H1 (cell line): ENCODE measurements around the gene FGF3. TPM values are rescaled to one million over a fixed set of nuclear protein-coding genes. Genes with fewer than 3 reads are reported as not detected.

Source experiments
- CTCF ChIA-PET: fragments of 300-600 bp; sonication (Branson Sonifier 250); formaldehyde crosslinking; loops from one replicate; lab custom pipeline; 2021; ENCODE audit not compliant: partially characterized antibody; lab: Charles Lee
- POLR2A ChIA-PET: fragments of 300-600 bp; sonication (Branson Sonifier 250); formaldehyde crosslinking; loops from one replicate; lab custom pipeline; 2021; ENCODE audit warnings: inconsistent platforms; ENCODE audit not compliant: partially characterized antibody; lab: Charles Lee
- DNase-seq, 2 experiments: peaks; one replicate each; pipeline versions ENCODE4 v3.0.0 to v3.0.0-alpha.2; 2010 to 2022; ENCODE audit warnings: low spot score in 2 of 2, low read depth in 1 of 2, mixed read lengths in 1 of 2
- FAIRE-seq: peaks from 2 replicates; lab custom pipeline; 2011; peaks lifted over from hg19 to GRCh38; lab: Jason Lieb, UNC
- H2AFZ ChIP-seq: 2 replicates; pipeline ENCODE4 v1.8.1; 2012; ENCODE audit warnings: low read length, inconsistent platforms
- H2AK5ac ChIP-seq: 2 replicates; pipeline ENCODE4 v1.6.1; 2013; ENCODE audit warnings: low read depth, low read length
- H2BK120ac ChIP-seq: replicated peaks from 2 replicates; pipeline ENCODE3; 2013; ENCODE audit warnings: low read depth, low read length, inconsistent platforms
- H2BK12ac ChIP-seq: 2 replicates; pipeline ENCODE4 v1.6.1; 2013; ENCODE audit warnings: low read depth, low read length
- H2BK15ac ChIP-seq: 2 replicates; pipeline ENCODE4 v1.6.1; 2013; ENCODE audit warnings: low read length
- H2BK20ac ChIP-seq: 2 replicates; pipeline ENCODE4 v1.6.1; 2013; ENCODE audit warnings: low read length
- H2BK5ac ChIP-seq: 2 replicates; pipeline ENCODE4 v1.6.1; 2013; ENCODE audit warnings: low read depth, low read length
- H3K14ac ChIP-seq: 2 replicates; pipeline ENCODE4 v1.6.1; 2013; ENCODE audit warnings: inconsistent platforms; ENCODE audit not compliant: insufficient read length
- H3K18ac ChIP-seq: 2 replicates; pipeline ENCODE4 v1.6.1; 2013; ENCODE audit warnings: low read length; ENCODE audit errors: extremely low read depth
- H3K23ac ChIP-seq: 2 replicates; pipeline ENCODE4 v1.6.1; 2013; ENCODE audit warnings: inconsistent platforms; ENCODE audit not compliant: insufficient read length
- H3K23me2 ChIP-seq: 2 replicates; pipeline ENCODE4 v1.6.1; 2013; ENCODE audit warnings: low read depth, low read length
- H3K27ac ChIP-seq: 2 replicates; pipeline ENCODE4 v1.6.1; 2011; ENCODE audit warnings: low read depth, low read length, inconsistent platforms
- H3K27me3 ChIP-seq, 4 experiments: replicated peaks in 1 of 4; 1 replicate in 1 of 4; 2 replicates in 3 of 4; pipeline versions ENCODE4 v1.6.1 to v1.8.1; 2011 to 2013; ENCODE audit warnings: low read length in 3 of 4, mild to moderate bottlenecking in 3 of 4, inconsistent platforms in 2 of 4, mixed read lengths in 2 of 4, moderate library complexity in 1 of 4; ENCODE audit not compliant: control insufficient read depth in 3 of 4, insufficient read depth in 3 of 4; ENCODE audit errors: extremely low read depth in 1 of 4
- H3K36me3 ChIP-seq, 4 experiments: 2 replicates each; pipeline versions ENCODE4 v1.6.1 to v1.8.1; 2011 to 2013; ENCODE audit warnings: mild to moderate bottlenecking in 4 of 4, low read length in 3 of 4, moderate library complexity in 2 of 4, control low read depth in 1 of 4, inconsistent platforms in 1 of 4; ENCODE audit not compliant: insufficient read depth in 4 of 4, control insufficient read depth in 2 of 4
- H3K4ac ChIP-seq: replicated peaks from 2 replicates; pipeline ENCODE3; 2013; ENCODE audit warnings: low read length, low read depth, mixed read lengths, inconsistent platforms; ENCODE audit not compliant: insufficient read length
- H3K4me1 ChIP-seq, 4 experiments: replicated peaks in 1 of 4; 1 replicate in 1 of 4; 2 replicates in 3 of 4; pipeline versions ENCODE4 v1.6.1 to v1.8.1; 2011 to 2013; ENCODE audit warnings: low read length in 3 of 4, inconsistent platforms in 2 of 4, mixed read lengths in 1 of 4; ENCODE audit not compliant: insufficient read depth in 4 of 4, control insufficient read depth in 3 of 4
- H3K4me2 ChIP-seq, 2 experiments: 2 replicates each; pipeline versions ENCODE4 v1.6.1 to v1.8.1; 2011 to 2013; ENCODE audit warnings: low read depth in 2 of 2, low read length in 2 of 2, control low read depth in 1 of 2, inconsistent platforms in 1 of 2, mild to moderate bottlenecking in 1 of 2; ENCODE audit not compliant: insufficient read depth in 1 of 2
- H3K4me3 ChIP-seq, 4 experiments: fragments of 200-600, 300-600 bp in 1 of 4; sonication (generic), shearing (Covaris generic), sonication (Bioruptor Twin) in 1 of 4; 2 replicates each; pipeline versions ENCODE4 v1.5.1 to v1.8.1; 2011 to 2016; ENCODE audit warnings: low read length in 4 of 4, low read depth in 3 of 4, control low read depth in 2 of 4, inconsistent platforms in 2 of 4, mild to moderate bottlenecking in 2 of 4, mixed read lengths in 1 of 4, moderate library complexity in 1 of 4; ENCODE audit not compliant: insufficient read depth in 2 of 4; ENCODE audit errors: extremely low read depth in 1 of 4
- H3K56ac ChIP-seq: replicated peaks from 2 replicates; pipeline ENCODE3; 2013; ENCODE audit warnings: low read depth, mild to moderate bottlenecking, mixed read lengths, low read length, inconsistent platforms; ENCODE audit not compliant: insufficient read length
- H3K79me1 ChIP-seq: 2 replicates; pipeline ENCODE4 v1.6.1; 2013; ENCODE audit warnings: low read depth, low read length, control low read depth
- H3K79me2 ChIP-seq, 2 experiments: 2 replicates each; pipeline versions ENCODE4 v1.6.1 to v1.8.1; 2012 to 2013; ENCODE audit warnings: low read length in 2 of 2, mild to moderate bottlenecking in 2 of 2, inconsistent platforms in 1 of 2; ENCODE audit not compliant: insufficient read depth in 2 of 2, control insufficient read depth in 1 of 2
- H3K9ac ChIP-seq, 4 experiments: replicated peaks in 1 of 4; 1 replicate in 1 of 4; 2 replicates in 3 of 4; pipeline versions ENCODE4 v1.6.1 to v1.8.1; 2011 to 2013; ENCODE audit warnings: low read depth in 3 of 4, low read length in 3 of 4, control low read depth in 2 of 4, mild to moderate bottlenecking in 2 of 4, moderate library complexity in 2 of 4, inconsistent platforms in 1 of 4; ENCODE audit errors: extremely low read depth in 1 of 4
- H3K9me3 ChIP-seq, 2 experiments: 2 replicates each; pipeline versions ENCODE4 v1.6.1 to v1.8.1; 2012 to 2013; ENCODE audit warnings: mild to moderate bottlenecking in 2 of 2, moderate library complexity in 2 of 2, control low read depth in 1 of 2, inconsistent platforms in 1 of 2, low read depth in 1 of 2, low read length in 1 of 2, mixed read lengths in 1 of 2; ENCODE audit not compliant: insufficient read depth in 2 of 2
- H4K20me1 ChIP-seq, 2 experiments: replicated peaks in 1 of 2; 2 replicates each; pipeline versions ENCODE3 to v1.8.1; 2011 to 2013; ENCODE audit warnings: inconsistent platforms in 2 of 2, low read length in 2 of 2, mild to moderate bottlenecking in 1 of 2; ENCODE audit not compliant: insufficient read depth in 2 of 2, control insufficient read depth in 1 of 2
- H4K5ac ChIP-seq: 2 replicates; pipeline ENCODE4 v1.6.1; 2013; ENCODE audit warnings: low read length, low read depth, mixed read lengths, inconsistent platforms; ENCODE audit not compliant: insufficient read length
- H4K8ac ChIP-seq: 2 replicates; pipeline ENCODE4 v1.8.0; 2013; ENCODE audit warnings: mild to moderate bottlenecking, moderate library complexity, low read length, inconsistent platforms; ENCODE audit not compliant: insufficient read depth; ENCODE audit errors: extremely low read depth
- H4K91ac ChIP-seq: replicated peaks from 2 replicates; pipeline ENCODE3; 2013; ENCODE audit warnings: low read length, mixed read lengths, inconsistent platforms; ENCODE audit not compliant: insufficient read length
- BRCA1 ChIP-seq: IDR thresholded peaks from 2 replicates; pipeline ENCODE4 v1.6.1; 2012; ENCODE audit warnings: low read depth, low read length, improper control_type of control experiment
- JUN ChIP-seq: IDR thresholded peaks from 2 replicates; pipeline ENCODE4 v1.6.1; 2011; ENCODE audit warnings: low read depth, mild to moderate bottlenecking, improper control_type of control experiment, low read length
- MAFK ChIP-seq: IDR thresholded peaks from 2 replicates; pipeline ENCODE4 v1.6.1; 2012; ENCODE audit warnings: low read depth, mild to moderate bottlenecking, improper control_type of control experiment, low read length
- POLR2AphosphoS5 ChIP-seq: IDR thresholded peaks from 2 replicates; pipeline ENCODE4 v1.6.1; 2011; ENCODE audit warnings: low read depth, low read length
- RFX5 ChIP-seq: IDR thresholded peaks from 2 replicates; pipeline ENCODE4 v1.6.1; 2011; ENCODE audit warnings: low read depth, low read length, improper control_type of control experiment, borderline replicate concordance
- RNF2 ChIP-seq: fragments of 200-900, 300-1000 bp; sonication (generic); IDR thresholded peaks from 2 replicates; pipeline ENCODE4 v1.7.1; 2016; ENCODE audit warnings: borderline replicate concordance, low read depth, mild to moderate bottlenecking, antibody characterized with exemption, low read length; ENCODE audit not compliant: poor library complexity, severe bottlenecking; ENCODE audit errors: missing control alignments
- WGBS, 2 experiments: shearing (Covaris generic) in 1 of 2; methylation state at CpG; one replicate each; pipeline versions ENCODE4 v1.1.6 to v1.1.7; 2013 to 2015; ENCODE audit warnings: low lambda C conversion rate in 2 of 2, mixed read lengths in 2 of 2, inconsistent platforms in 1 of 2, low coverage in 1 of 2, missing lambda C conversion rate in 1 of 2; ENCODE audit not compliant: insufficient replicate concordance in 2 of 2, insufficient coverage in 1 of 2, insufficient read length in 1 of 2; ENCODE audit errors: extremely low coverage in 1 of 2, missing lambda C conversion rate in 1 of 2; 5-methylcytosine and 5-hydroxymethylcytosine counted together
- polyA plus RNA-seq, 7 experiments: library from polyadenylated mRNA; depleted of rRNA in 3 of 7; stranded (reverse) in 5 of 7; unstranded in 2 of 7; fragments of >200 nt in 5 of 7; fragments of 200-250 nt in 2 of 7; gene quantifications; 1 replicate in 5 of 7; 2 replicates in 1 of 7; 4 replicates in 1 of 7; pipeline versions ENCODE4 v1.2.1 to v1.2.3, GENCODE V29; 2011 to 2013; ENCODE audit warnings: missing spikeins in 2 of 7, mixed read lengths in 2 of 7
- total RNA-seq: library from RNA; stranded (reverse); fragmentation: NEBNext Ultra II Directional; extraction: Animal tissue kit (Norgen Biotek cat#: 25700); gene quantifications from 2 replicates; pipeline ENCODE4 v1.2.1, GENCODE V29; 2021
- TF ChIP-seq, protein P1 (sequence below): IDR thresholded peaks from 2 replicates; pipeline ENCODE4 v1.6.1; 2012; ENCODE audit warnings: low read length, inconsistent platforms

The FGF3 gene
- total and polyA plus RNA-seq, 2 of the 8 experiments (the other 6 are each of a cell fraction or from before 2014, with no cell fraction given), result not detected

DNA sequence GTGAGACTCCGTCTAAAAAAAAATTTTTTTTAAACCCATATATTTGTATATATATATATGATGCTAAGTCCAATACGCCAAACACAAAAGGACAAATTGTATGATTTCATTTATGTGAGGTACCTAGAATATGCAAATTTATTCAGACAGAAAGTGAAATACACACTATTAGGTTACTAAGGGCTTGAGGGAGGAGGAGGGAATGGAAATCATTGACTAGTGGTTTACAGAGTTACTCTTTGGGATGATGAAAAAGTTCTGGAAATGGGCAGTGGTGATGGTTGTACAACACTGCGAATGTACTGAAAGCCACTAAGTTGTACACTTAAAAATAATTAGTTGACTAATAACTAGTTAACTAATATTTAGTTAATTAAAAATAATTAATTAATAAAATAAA, 36.2 kb upstream of the FGF3 start:
- no peaks in the 10 kb centered on the region for H3K79me2 ChIP-seq
- H2BK120ac ChIP-seq, result no peak overlapping the region
- no peak overlapping the region for H3K23ac ChIP-seq
- no peak overlapping the region for H3K9ac ChIP-seq
- FAIRE-seq, result no peak
- H3K36me3 ChIP-seq, result no peaks in the 10 kb centered on the region
- no peak overlapping the region for H3K56ac ChIP-seq
- no peaks in the 10 kb centered on the region for H3K23me2 ChIP-seq
- no peak overlapping the region for H2BK15ac ChIP-seq
- H2AFZ ChIP-seq, result no peak overlapping the region
- no peaks in the 10 kb centered on the region for H3K4me1 ChIP-seq
- no peak for DNase-seq
- TF ChIP-seq RNF2, result no peak
- no peak for TF ChIP-seq BRCA1
- TF ChIP-seq MAFK, result no peak
- TF ChIP-seq RFX5, result no peak
- TF ChIP-seq POLR2AphosphoS5, result no peak
- TF ChIP-seq, protein P1, sequence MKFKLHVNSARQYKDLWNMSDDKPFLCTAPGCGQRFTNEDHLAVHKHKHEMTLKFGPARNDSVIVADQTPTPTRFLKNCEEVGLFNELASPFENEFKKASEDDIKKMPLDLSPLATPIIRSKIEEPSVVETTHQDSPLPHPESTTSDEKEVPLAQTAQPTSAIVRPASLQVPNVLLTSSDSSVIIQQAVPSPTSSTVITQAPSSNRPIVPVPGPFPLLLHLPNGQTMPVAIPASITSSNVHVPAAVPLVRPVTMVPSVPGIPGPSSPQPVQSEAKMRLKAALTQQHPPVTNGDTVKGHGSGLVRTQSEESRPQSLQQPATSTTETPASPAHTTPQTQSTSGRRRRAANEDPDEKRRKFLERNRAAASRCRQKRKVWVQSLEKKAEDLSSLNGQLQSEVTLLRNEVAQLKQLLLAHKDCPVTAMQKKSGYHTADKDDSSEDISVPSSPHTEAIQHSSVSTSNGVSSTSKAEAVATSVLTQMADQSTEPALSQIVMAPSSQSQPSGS, result no peak
- no peak for TF ChIP-seq JUN
- no peak overlapping the region for H3K4me3 ChIP-seq
- ChIA-PET CTCF (interaction anchor here (0.8 to 1.2 kb wide), 2 partner anchors 12 to 205 kb away, joined by 4 read pairs; no protein-coding TSS in a partner anchor), POLR2A (no interaction called here)
- no peak overlapping the region for H4K91ac ChIP-seq
- H3K18ac ChIP-seq, result no peak overlapping the region
- H3K14ac ChIP-seq, result no peak overlapping the region
- no peak overlapping the region for H2BK12ac ChIP-seq
- no peaks in the 10 kb centered on the region for H4K20me1 ChIP-seq
- no peaks in the 10 kb centered on the region for H3K9me3 ChIP-seq
- no peak overlapping the region for H2AK5ac ChIP-seq
- H2BK5ac ChIP-seq, result no peak overlapping the region
- no peak overlapping the region for H3K4ac ChIP-seq
- 93% methylated on average over 3 of the region's 3 CpGs; no CpG with 5 or more reads in 1 of the 2 experiments for WGBS, 2 experiments
- H4K5ac ChIP-seq, result no peak overlapping the region
- peaks cover 0 to 3% (median 0%) of the 10 kb centered on the region in 4 experiments; a peak in 3 of 7 replicates for H3K27me3 ChIP-seq
- no peak overlapping the region for H4K8ac ChIP-seq
- no peak overlapping the region for H2BK20ac ChIP-seq
- H3K27ac ChIP-seq, result no peak overlapping the region
- no peaks in the 10 kb centered on the region for H3K79me1 ChIP-seq
- H3K4me2 ChIP-seq, result no peak overlapping the region
